SK-N-SH treated with all-trans-retinoic acid at 6 μM for 48 hours (cell line): ENCODE results near the gene CYP4F12.

Experiments
- ARNTL ChIP-seq: fragments of 450-650 bp; formaldehyde crosslinking; IDR thresholded peaks from 2 replicates; pipeline ENCODE4 v1.5.0; 2020; ENCODE audit warnings: low read depth, mild to moderate bottlenecking, moderate library complexity, borderline replicate concordance
- CSDC2 ChIP-seq: fragments of 250-450 bp; sonication (Bioruptor Pico); IDR thresholded peaks from 2 replicates; pipeline ENCODE4 v1.5.0; 2020; ENCODE audit warnings: mild to moderate bottlenecking, moderate library complexity
- PATZ1 ChIP-seq: fragments of 250-450 bp; sonication (Bioruptor Pico); IDR thresholded peaks from 2 replicates; pipeline ENCODE4 v1.8.0; 2020; ENCODE audit warnings: mild to moderate bottlenecking, moderate library complexity, borderline replicate concordance
- PPARA ChIP-seq: fragments of 250-450 bp; sonication (Bioruptor Pico); IDR thresholded peaks from 2 replicates; pipeline ENCODE4 v1.5.0; 2020; ENCODE audit warnings: mild to moderate bottlenecking, borderline replicate concordance
- RARB ChIP-seq: fragments of 250-450 bp; sonication (Bioruptor Pico); IDR thresholded peaks from 2 replicates; pipeline ENCODE4 v1.8.0; 2021; ENCODE audit warnings: mild to moderate bottlenecking, moderate library complexity
- ZFP3 ChIP-seq: fragments of 250-450 bp; sonication (Bioruptor Pico); IDR thresholded peaks from 2 replicates; pipeline ENCODE4 v1.5.0; 2020; ENCODE audit warnings: mild to moderate bottlenecking, moderate library complexity
- ZFP30 ChIP-seq: fragments of 450-650 bp; formaldehyde crosslinking; IDR thresholded peaks from 2 replicates; pipeline ENCODE4 v1.5.0; 2022; ENCODE audit warnings: mild to moderate bottlenecking, moderate library complexity
- ZNF565 ChIP-seq: fragments of 450-650 bp; formaldehyde crosslinking; conservative IDR thresholded peaks from 2 replicates; pipeline ENCODE4 v1.5.0; 2020; ENCODE audit warnings: low read depth, mild to moderate bottlenecking, moderate library complexity

GRCh38 chr19:15640904-15641597 is 31.8 kb upstream of the CYP4F12 start:
- TF ChIP-seq ZFP30 (CRISPR knock-in tag): no peak
- TF ChIP-seq RARB: no peak
- TF ChIP-seq CSDC2 (CRISPR knock-in tag): no peak
- no peak for TF ChIP-seq ZNF565
- no peak for TF ChIP-seq PPARA (CRISPR knock-in tag)
- no peak for TF ChIP-seq PATZ1 (CRISPR knock-in tag)
- TF ChIP-seq ARNTL (CRISPR knock-in tag): no peak
- TF ChIP-seq ZFP3 (CRISPR knock-in tag): no peak
